HL-60/S4 treated with retinoic acid at 250 ng/mL for 4 days and 3 days (cell line): ENCODE measurements around the gene PRPF40B.

Experiments used
- in situ Hi-C: fragments of 300-500 bp; cut with MboI; formaldehyde crosslinking; loops from 2 replicates; pipeline ENCODE4 v1.7.0; 2022; ENCODE audit warnings: low sequenced_read_pairs

Gene PRPF40B

DNA sequence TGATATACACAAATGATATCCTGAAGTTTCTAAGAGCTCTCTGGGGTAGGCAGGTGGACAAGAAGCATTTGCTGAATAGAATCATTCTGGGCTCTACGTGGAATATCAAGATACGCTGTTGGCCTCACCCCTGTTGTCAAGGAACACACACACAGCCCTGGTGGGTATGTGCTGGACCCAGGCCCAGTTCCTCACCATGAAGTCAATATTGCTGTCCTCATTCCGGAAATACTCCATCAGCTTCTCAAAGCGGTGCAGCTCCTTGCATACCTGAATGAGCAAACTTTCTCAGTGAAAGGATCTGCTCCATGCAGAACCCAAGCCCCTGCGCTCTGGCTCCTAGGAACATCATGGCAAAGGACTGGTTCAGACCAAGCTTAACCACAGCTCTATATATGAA lies 31.4 kb downstream of the PRPF40B start:
- in situ Hi-C loops, result no loop called here

DNA sequence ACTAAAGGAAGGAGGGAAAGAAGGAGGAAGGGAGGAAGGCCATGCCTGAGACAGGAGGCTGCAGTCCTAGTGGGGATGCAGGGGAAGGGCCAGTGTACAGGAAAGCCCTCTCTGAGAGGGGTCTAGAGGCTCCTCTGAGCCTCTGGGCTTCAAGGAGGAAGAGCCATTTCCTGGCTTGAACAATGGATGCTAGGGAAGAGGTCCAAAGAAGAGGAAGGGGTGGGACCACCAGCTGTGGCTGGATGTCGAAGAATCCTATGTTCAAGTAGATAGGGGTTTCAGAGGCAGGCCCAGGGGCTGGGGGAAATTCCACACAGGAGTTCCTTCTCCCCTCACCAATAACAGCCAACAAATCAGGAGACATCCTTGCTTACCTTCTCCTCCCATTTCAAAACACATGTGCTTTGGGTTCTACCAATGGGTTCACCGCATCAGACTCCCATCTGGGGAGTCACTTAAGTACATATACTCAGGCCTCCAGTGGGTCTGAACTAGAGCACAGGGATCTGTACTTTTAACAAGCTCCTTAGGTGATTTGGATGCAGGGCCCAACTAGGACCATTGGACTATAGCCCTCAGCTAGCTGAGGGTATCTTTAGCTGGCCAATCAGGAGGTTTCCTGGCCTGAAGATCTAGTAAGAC lies 32.4 kb downstream of the PRPF40B start:
- in situ Hi-C loops, result no loop called here

DNA sequence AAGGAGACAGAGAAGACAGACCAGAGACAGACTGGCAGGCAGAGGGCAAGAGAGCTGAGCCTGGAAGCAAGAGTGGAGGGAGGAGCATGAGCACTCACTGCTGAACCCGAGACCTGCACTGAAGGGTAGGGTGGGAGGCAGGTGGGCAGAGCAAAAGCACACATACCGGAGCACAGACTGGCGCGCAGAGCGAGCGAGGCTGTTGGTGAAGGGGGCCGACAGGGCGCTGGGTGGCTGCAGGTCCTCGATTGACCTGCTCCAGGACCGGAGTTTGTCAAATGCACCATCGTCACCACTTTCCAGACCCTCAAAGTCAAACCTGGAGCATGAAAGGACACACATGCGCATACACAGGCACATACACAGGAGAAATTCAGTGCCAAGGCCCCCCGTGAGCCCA lies 34.9 kb downstream of the PRPF40B start:
- in situ Hi-C loops, result no loop called here

DNA sequence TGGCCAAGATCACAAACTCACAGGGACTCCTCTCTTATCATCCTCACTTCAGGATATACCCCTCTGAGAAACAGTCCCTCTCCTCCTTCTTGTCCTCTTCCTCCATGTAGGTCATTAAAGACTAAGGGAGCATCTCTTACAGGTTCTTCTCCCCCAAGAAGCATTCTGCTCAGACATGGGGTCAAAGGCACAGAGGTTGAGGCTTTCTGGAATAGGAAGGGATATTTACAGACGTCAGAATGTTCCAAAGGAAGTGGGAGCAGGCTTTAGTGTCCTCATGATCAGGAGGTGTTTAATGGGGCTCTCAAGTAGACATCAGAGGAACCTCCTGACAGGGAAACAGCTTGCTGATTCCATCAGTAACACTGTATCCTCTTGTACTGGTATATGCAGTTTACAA lies 36.4 kb downstream of the PRPF40B start:
- in situ Hi-C loops, result no loop called here

DNA sequence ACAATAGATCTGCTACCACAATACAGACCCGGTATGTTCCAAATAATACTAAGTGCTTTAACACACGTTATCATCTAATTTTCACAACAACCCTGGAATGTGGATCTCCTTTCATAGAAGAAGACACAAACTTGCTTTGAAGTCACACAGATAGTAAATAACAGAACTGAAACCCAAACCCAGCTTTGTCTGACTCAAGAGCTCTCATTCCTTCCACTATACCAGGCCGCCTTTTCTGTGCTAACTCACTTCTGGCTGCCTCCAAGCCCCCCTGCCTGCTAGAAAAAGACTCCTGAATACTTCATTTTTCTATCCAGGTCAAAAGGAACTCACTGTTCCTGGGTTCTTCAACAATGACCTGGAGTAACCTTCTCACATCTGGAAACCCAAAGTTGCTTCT lies 37.8 kb downstream of the PRPF40B start:
- in situ Hi-C loops, result no loop called here

DNA sequence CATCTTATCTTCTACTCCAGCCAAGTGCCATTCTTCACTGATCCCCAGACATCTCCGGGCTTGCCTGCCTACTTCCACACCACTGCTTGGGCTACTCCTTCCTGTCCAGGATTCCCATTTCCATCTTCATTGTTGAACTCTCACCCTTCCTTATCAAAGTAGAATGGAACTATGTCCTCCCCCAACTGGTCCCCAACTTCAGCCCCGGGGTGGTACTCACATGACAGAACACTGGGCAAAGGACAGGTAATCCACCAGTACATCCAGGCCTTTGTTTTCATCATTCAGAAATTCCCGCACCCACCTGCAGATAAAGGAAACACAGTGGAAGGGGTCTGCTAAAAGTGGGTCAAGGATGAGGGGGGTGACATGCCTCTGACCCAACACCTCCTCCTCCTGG lies 38.4 kb downstream of the PRPF40B start:
- in situ Hi-C loops, result no loop called here

DNA sequence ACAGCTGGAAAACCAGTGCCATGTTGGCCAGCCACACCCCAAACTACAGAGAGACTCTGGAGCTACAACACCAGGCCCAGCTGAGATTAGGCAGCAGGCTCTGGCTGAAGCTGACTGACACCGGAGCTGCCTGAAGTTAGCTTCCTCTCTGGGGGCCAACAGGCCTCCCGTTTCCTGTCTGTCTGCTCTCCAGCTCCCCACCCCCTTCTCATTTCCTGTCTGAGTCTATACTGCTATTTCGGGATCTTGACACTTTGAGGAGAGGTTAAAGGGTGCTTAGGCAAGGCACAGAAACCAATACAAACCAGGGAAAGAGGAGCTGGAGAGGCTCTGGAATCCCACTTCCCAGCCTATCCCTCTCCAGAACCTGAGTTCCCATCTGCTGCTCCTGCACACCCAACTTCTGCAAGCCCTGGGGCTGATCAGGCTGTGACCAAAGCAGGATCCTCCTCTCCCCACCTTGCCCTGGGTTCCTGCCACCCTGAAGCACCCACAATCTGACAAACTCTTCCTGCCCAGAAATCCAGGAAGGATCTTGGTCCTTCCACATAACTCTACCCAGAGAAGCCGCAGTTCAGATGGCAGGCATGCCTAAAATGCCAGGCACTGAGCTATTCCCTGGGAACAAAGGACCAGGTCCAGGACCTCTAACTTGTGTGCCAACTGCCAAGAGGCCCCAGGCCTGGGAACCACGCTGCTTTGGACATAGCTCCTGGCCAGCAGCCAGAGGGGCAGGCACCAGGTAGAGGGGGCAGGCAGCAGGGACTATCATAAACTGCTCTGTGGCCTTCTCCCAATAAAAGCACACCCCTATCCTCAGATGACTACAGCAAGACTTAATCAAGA lies 39.9 kb downstream of the PRPF40B start:
- in situ Hi-C loops, result no loop called here

DNA sequence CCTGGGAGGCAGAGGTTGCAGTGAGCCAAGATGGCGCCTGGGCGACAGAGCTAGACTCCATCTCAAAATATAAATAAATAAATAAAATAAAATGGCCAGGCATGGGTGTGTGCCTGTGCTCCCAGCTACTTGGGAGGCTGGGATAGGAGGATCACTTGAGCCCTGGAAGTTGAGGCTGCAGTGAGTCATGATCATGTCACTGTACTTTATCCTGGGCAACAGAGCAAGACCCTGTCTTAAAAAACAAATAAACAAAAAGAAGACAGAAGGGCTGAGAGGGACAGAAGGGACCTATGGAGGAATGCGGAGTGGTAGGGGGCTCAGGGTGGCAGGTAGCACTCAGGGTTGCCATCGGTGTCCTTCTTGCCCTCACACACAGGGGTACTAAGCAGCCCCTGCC lies 40.8 kb downstream of the PRPF40B start:
- in situ Hi-C loops, result no loop called here

DNA sequence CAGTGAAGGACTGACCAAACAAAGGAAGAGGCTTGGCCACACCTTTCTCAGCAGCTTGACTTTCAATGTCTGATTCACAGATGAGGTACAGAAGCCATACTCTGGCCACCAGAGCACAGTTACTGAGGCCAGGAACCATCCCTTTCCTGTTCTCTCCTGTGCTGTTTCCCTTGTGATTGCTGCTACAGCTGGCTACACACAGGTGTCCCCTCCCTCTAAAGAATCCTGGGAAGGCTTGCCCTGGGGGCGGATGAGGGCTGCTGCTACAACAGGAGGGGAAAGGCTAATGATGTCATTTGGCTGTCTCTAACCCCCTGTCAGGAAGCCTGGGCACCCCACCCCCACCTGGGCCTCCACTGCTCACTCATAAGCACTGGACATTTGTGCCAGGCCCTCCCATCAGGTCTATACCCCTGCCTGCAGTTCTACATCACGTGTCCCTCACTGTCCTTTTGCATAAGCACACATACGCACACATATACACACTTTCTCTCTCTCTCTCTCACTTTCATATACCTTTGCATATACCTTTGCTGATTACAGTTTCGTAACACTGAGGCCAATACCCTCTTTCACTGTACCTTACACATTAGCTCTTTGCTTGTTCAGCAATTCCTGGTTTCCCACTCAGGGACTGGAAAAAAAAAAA lies 41.4 kb downstream of the PRPF40B start:
- in situ Hi-C loops, result no loop called here

DNA sequence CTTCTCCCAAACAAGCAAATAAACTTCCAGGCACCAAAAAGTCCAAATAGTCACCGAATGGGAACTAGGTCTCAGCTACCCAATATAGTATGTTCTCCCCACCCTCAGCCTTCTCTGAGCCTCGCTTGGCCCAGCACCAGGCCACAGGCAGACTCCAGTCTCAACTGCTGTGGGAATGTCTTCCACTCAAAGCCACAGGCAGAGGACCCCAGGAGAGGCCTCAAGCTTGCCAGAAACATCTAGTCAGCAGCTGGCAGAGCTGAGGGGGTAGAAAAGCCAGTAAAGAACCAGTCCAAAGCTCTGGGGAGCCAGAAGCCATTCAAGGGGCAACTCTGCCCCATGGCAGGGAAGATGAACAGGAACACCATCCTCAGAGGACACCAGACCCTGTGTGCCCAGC lies 42.0 kb downstream of the PRPF40B start:
- in situ Hi-C loops, result no loop called here

DNA sequence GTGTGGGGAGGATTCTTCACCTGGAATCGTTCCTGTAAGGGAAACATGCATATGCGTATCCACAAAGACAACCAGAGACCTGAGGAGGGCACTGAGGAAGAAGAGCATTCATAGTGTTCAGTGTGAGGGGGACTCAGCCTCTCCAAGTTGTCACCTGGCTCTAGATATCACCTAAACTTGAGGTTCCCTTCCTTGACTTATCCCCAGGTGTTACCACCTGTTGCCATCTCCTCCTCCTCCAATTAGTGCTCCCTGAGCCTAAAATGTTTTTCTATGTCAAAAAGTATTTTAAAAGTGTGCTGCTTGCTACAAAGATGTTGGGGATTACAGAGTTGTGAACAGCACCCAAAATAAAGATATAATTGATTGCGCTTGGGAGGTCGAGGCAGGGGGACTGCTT lies 42.8 kb downstream of the PRPF40B start:
- in situ Hi-C loops, result no loop called here

DNA sequence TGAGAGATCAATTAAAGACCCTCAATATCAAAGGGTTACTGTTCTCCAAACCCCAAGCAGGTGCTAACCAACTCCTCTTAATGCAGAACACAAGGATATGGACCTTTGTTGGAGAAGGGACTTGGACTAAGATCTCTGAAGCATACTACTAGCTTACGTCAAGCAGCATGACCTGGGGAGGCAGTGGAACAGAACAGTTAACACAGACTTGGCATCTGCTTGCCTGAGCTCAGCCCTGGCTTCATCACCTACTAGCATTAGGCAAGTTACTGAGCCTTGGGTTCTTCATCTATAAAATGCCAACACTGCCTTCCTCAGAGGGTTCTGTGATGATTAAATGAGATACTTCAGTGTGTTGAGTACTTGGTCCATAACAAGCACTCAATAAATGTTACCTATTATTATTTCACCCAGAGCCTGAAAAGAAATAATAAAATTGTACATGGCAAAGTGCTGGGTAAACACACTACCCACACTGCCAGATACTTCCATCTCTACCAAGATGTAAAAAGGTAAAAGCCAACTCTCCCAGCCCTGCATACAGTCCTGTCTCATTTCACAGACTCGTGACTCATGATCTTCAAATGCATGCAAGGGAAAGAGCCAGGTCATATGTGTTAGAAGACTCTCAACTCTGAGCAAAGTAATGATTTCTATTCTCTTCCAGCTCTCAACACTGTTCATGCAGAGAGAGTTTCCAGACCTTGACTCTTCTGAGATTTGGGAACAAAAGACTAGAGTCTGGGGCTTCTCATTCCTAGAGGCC lies 44.1 kb downstream of the PRPF40B start:
- in situ Hi-C loops, result no loop called here

DNA sequence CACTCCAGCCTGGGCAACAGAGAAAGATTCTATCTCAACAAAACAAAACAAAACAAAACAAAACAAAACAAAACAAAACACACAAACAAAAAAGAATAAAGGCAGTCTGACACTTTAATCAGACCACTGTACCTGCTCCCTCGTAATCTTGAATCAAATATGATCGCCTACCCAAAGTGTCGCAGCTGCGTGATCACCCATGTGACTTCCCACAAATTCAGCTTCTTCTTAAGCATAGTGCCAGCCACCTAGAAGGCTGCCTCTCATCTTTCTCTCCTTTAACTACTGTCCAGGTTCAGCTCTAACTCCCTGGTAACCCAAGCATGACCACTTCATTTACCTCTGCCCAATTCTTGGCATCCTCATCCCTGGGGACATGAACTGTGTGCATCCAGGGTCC lies 46.4 kb downstream of the PRPF40B start:
- in situ Hi-C loops, result no loop called here

DNA sequence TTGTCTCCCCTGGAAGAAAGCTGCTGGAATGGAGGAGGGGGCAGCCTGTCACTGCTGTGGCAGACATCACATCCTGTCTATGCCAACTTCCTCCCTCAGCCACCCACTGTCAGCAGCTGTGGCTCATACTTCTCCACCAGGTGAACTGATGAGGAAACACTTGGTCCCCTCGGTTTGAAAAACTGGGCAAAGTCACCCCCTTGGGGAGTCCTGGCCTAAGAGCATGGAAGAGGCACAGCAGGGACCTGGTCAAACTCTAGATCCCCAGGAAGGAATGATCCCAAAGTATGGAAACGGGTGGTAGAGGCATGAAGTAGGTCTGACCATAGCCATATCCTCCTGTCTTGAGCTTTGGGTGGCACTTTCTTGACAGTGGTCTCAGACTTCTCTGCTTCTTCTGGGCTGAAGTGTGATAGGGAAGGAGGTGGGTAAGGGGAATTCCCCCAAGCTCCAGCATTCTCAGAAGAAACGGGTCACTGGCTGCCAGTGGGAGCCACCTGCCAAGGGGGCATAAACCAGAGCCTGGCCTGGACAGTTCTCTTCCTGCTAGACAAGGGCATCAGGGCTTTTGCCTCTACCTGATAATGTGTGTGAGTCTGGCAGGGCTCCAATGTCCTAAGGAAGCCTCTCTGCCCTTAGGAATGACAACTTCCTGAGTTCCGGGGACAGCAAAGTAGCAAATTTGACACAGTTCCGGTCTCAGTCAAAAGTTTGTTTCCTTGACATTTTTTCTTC lies 47.8 kb downstream of the PRPF40B start:
- in situ Hi-C loops, result no loop called here

DNA sequence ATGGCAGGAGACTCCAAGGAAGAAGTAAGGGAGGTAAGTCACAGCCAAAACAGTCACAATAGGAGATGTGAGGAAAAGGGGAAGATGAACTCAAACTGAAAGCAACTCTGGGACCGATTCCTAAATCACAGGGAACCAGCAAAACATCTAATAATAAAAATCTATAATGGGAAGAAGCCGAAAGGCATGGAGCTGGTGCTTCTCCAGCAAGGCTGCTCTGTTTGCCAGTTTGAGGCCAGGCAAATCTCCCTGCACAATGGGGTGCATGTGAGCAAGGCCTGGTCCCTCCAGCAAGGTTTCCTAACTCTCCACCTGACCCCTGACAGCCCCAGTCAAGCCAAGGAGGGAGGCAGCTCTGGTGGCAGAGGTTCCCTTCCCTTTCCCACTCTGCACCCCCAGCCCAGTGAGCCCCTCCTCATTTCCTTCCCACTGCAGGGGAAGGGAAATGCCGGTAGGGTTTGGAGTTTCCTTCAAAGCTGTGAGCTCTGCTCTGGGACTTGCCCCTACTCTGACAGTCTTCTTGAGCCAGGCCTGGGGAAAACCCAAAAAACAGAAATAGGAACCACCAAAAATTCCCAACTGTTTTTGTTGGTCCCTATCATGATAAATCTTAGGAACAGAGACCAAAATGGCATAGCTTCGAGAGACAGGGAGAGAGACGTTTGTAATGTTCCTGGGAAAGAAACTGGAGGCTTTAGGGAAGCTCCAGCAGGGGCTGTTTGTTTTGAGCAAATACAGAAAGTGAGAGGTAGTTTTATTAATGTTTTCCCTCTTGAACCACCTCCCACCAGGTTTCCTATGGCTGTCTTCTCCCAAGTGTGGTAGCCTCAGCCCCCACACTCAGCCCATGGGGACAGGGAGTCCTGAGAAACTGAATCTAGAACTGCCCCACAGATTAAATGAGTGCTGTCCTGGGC lies 49.2 kb downstream of the PRPF40B start:
- in situ Hi-C loops, result no loop called here

DNA sequence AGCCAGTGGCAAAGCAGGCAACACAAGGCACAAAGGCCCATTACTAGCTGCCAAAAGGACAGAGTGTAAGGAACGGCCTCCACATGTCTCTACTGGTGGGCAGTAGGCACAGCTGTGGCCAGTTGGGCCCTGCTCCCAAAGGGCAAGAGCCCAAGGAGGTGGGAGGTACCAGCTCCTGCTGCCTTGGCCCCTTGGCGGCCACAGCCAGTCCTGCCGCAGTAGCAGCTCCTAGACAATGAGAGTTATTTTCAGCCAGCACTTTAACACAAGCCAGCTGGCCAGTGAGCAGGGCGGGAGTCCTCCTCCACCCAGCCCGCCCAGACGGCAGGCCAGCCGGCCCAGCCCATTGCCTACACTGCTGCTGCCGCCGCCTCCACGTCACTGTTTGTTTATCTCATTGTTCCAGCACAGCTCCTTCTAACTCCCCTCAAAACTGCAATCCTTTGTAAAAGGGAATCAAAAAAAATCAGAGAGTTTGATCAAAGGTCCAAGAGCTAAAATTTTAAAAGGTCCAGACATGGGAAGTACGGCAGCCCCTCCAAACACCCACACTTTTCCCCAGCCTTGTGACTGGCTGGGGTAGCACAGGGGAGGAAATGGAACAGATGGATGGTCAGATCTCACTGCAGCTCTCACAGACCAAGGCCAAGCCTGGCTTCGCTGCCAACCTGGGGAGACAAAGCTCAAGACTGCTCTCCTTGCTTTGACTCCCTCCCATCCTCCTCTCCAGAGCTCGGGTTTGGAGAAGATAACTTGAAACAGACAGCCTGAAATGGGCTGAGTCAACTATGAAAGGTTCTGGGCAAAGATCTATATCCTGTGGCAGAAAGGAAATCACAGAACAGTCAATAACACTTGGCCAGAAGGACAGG lies 50.3 kb downstream of the PRPF40B start:
- in situ Hi-C loops, result no loop called here

DNA sequence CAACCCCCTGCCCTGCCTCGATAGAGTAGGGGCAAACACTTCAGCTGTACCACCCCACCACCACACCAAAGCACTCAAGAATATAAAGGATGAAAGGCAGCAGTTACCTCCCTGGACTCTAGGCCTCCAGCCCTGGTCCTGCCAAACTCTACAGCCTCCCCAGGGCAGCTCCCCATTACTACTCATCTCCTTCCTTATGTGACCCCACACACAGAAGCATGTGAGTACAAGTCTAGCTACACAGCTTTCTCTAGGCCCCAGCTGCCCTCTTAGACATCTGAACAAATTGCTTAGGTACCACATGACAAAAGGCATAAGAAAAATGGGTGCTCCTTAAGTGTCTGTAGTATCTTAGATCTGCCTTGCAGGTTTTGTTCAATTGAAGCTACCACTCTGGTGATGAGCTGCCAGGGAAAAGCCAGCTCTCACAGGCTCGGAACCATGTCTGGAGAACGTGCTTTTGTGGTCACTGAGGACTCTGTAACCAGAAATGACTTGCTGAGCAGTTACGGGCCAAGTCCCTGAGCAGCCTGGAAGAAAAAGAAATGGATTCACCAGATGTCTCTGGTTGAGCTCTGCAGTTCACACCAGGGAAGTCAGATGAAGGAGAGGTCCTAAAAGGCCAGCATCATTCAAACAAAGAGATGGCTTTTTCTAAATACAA lies 51.1 kb downstream of the PRPF40B start:
- in situ Hi-C loops, result no loop called here

DNA sequence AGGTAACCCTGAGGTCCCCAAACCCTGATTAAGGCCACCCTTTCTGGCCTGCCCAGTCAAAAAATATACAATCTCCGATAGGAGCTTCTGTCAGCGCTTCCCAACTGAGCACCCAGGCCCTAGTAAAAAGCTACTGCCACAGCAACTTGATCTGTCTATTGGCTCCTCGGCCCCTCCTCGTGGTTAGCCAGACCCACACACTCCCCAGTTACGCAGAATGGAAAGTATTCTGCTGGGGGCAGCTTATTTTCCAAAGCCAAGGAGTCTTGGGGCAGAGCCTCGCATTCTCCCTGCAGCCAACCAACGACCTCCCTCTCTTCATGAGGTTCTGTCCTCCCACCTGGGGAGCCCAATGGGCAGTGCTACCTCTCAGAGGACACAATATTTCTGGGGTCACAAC lies 51.8 kb downstream of the PRPF40B start:
- in situ Hi-C loops, result no loop called here
